Neuronal stem cell (in vitro differentiated cells): ENCODE data around the gene OGT.

Source experiments
- DNase-seq: peaks from one replicate; pipeline ENCODE4 v3.0.0-alpha.2; 2013; ENCODE audit warnings: low spot score
- H2AFZ ChIP-seq: one replicate; pipeline ENCODE4 v1.6.1; 2013; ENCODE audit warnings: mild to moderate bottlenecking, low read length, inconsistent platforms
- H2AK5ac ChIP-seq: 2 replicates; pipeline ENCODE4 v1.6.1; 2013; ENCODE audit warnings: low read depth, mild to moderate bottlenecking, inconsistent platforms, low read length, moderate library complexity, mixed read lengths
- H2BK120ac ChIP-seq: 2 replicates; pipeline ENCODE4 v1.6.1; 2013; ENCODE audit warnings: low read depth, mild to moderate bottlenecking, inconsistent platforms, low read length, moderate library complexity, mixed read lengths
- H2BK12ac ChIP-seq: one replicate; pipeline ENCODE4 v1.6.1; 2013; ENCODE audit warnings: low read length, inconsistent platforms
- H2BK15ac ChIP-seq: 2 replicates; pipeline ENCODE4 v1.6.1; 2013; ENCODE audit warnings: mild to moderate bottlenecking, low read length, inconsistent platforms, mixed read lengths
- H2BK5ac ChIP-seq: one replicate; pipeline ENCODE4 v1.6.1; 2013; ENCODE audit warnings: inconsistent platforms, mild to moderate bottlenecking, low read length, moderate library complexity
- H3K14ac ChIP-seq: one replicate; pipeline ENCODE4 v1.6.1; 2013; ENCODE audit warnings: low read length, inconsistent platforms
- H3K18ac ChIP-seq: 2 replicates; pipeline ENCODE4 v1.6.1; 2013; ENCODE audit warnings: low read length, inconsistent platforms
- H3K23ac ChIP-seq: 2 replicates; pipeline ENCODE4 v1.6.1; 2013; ENCODE audit warnings: low read depth, mild to moderate bottlenecking, mixed read lengths, low read length, inconsistent platforms; ENCODE audit not compliant: poor library complexity
- H3K27ac ChIP-seq: replicated peaks from 3 replicates; pipeline ENCODE4 v1.5.1; 2013; ENCODE audit warnings: low read length, inconsistent platforms
- H3K27me3 ChIP-seq, 3 experiments: 2 replicates each; pipeline ENCODE4 v1.6.1; 2013; ENCODE audit warnings: low read length in 3 of 3, mild to moderate bottlenecking in 2 of 3, inconsistent platforms in 1 of 3, low read depth in 1 of 3, mixed read lengths in 1 of 3, moderate library complexity in 1 of 3; ENCODE audit not compliant: control insufficient read depth in 3 of 3, insufficient read depth in 3 of 3
- H3K36me3 ChIP-seq, 2 donors: replicated peaks in 1 of 2; 2 replicates each; pipeline ENCODE4 v1.6.1; 2013; ENCODE audit warnings: low read length in 2 of 2; ENCODE audit not compliant: control insufficient read depth in 2 of 2, insufficient read depth in 2 of 2
- H3K4ac ChIP-seq: 2 replicates; pipeline ENCODE4 v1.6.1; 2013; ENCODE audit warnings: inconsistent platforms, mild to moderate bottlenecking, low read length, moderate library complexity
- H3K4me1 ChIP-seq, 2 donors: 1 replicate in 1 of 2; 2 replicates in 1 of 2; pipeline ENCODE4 v1.6.1; 2013; ENCODE audit warnings: low read length in 2 of 2, low read depth in 1 of 2; ENCODE audit not compliant: control insufficient read depth in 2 of 2, insufficient read depth in 1 of 2
- H3K4me2 ChIP-seq: one replicate; pipeline ENCODE4 v1.6.1; 2013; ENCODE audit warnings: mild to moderate bottlenecking, low read length, inconsistent platforms; ENCODE audit not compliant: insufficient read depth, poor library complexity, severe bottlenecking
- H3K4me3 ChIP-seq, 2 donors: 2 replicates each; pipeline ENCODE4 v1.5.1; 2013; ENCODE audit warnings: low read length in 2 of 2, mild to moderate bottlenecking in 2 of 2, inconsistent platforms in 1 of 2, moderate library complexity in 1 of 2
- H3K79me1 ChIP-seq: one replicate; pipeline ENCODE4 v1.6.1; 2013; ENCODE audit warnings: low read depth, mild to moderate bottlenecking, inconsistent platforms, low read length, moderate library complexity
- H3K9ac ChIP-seq: one replicate; pipeline ENCODE4 v1.6.1; 2013; ENCODE audit warnings: mild to moderate bottlenecking, low read depth, low read length, inconsistent platforms; ENCODE audit not compliant: poor library complexity
- H3K9me3 ChIP-seq, 2 donors: replicated peaks in 1 of 2; 2 replicates each; pipeline versions ENCODE3 to v1.6.1; 2013; ENCODE audit warnings: low read length in 2 of 2, mild to moderate bottlenecking in 2 of 2, inconsistent platforms in 1 of 2, low read depth in 1 of 2, mixed read lengths in 1 of 2, moderate library complexity in 1 of 2; ENCODE audit not compliant: control insufficient read depth in 2 of 2, insufficient read depth in 1 of 2
- H4K8ac ChIP-seq: one replicate; pipeline ENCODE4 v1.6.1; 2013; ENCODE audit warnings: low read depth, mild to moderate bottlenecking, inconsistent platforms, low read length, moderate library complexity
- H4K91ac ChIP-seq: one replicate; pipeline ENCODE4 v1.6.1; 2013; ENCODE audit warnings: low read length, low read depth, mild to moderate bottlenecking, inconsistent platforms; ENCODE audit not compliant: poor library complexity
- WGBS, 2 donors: extraction: QIAGEN DNeasy Blood & Tissue Kit; methylation state at CpG; one replicate each; pipeline ENCODE4 v1.1.7; 2013; ENCODE audit warnings: missing lambda C conversion rate in 2 of 2, mixed read lengths in 1 of 2; ENCODE audit not compliant: insufficient read length in 2 of 2, insufficient replicate concordance in 1 of 2; ENCODE audit errors: extremely low coverage in 2 of 2; 5-methylcytosine and 5-hydroxymethylcytosine counted together

Gene OGT

DNA sequence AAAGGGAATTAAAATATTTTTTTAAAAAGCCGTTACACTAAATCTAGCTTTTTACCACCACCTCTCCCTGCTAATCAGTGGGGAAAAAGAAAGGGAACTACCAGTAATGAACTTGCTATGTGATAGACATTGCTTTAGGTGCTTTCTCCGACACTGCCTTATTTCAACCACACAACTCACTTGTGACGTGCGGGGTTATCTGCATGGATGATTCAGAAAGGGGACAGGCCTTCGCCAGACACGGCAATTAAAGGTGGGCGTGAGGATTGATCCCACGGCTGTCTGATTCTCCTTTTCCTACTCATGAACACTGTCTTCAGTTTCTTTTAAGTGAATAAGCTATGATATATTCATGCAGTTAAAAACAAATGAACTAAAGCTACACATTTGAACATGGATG lies 86.3 kb downstream of the OGT start:
- H3K4ac ChIP-seq: no peak overlapping the region
- no peaks in the 10 kb centered on the region for H3K79me1 ChIP-seq
- H3K9me3 ChIP-seq: no peaks in the 10 kb centered on the region
- DNase-seq: no peak
- WGBS, 2 donors: no CpG with 5 or more reads among the region's 8 CpGs
- H3K9ac ChIP-seq: no peak overlapping the region
- no peak overlapping the region for H3K4me3 ChIP-seq
- no peak overlapping the region for H3K18ac ChIP-seq
- H3K27me3 ChIP-seq: peaks cover 0 to 7% (median 0%) of the 10 kb centered on the region in 3 experiments
- no peaks in the 10 kb centered on the region for H3K4me1 ChIP-seq
- H2AFZ ChIP-seq: no peak overlapping the region
- H2BK12ac ChIP-seq: no peak overlapping the region
- H2BK15ac ChIP-seq: no peak overlapping the region
- no peak overlapping the region for H4K8ac ChIP-seq
- no peak overlapping the region for H2BK120ac ChIP-seq
- no peak overlapping the region for H2AK5ac ChIP-seq
- no peak overlapping the region for H3K14ac ChIP-seq
- H2BK5ac ChIP-seq: no peak overlapping the region
- H3K36me3 ChIP-seq: no peaks in the 10 kb centered on the region
- H4K91ac ChIP-seq: no peak overlapping the region
- H3K27ac ChIP-seq: no peak overlapping the region
- no peak overlapping the region for H3K23ac ChIP-seq
- H3K4me2 ChIP-seq: no peak overlapping the region

- Histone ChIP-seq H3K18ac (no peak overlapping the region), H2BK15ac (no peak overlapping the region), H2AK5ac (no peak overlapping the region), H3K4me2 (no peak overlapping the region), H3K23ac (no peak overlapping the region), H3K9ac (no peak overlapping the region), H3K4me3 (no peak overlapping the region), H3K27ac (no peak overlapping the region), H4K91ac (no peak overlapping the region), H2BK5ac (no peak overlapping the region), H3K27me3 (peaks cover 0 to 7% (median 0%) of the 10 kb centered on the region in 3 experiments), H2AFZ (no peak overlapping the region), H3K4me1 (no peaks in the 10 kb centered on the region), H3K4ac (no peak overlapping the region), H3K14ac (no peak overlapping the region), H2BK12ac (no peak overlapping the region), H4K8ac (no peak overlapping the region), H3K79me1 (no peaks in the 10 kb centered on the region), H2BK120ac (no peak overlapping the region), H3K9me3 (no peaks in the 10 kb centered on the region), H3K36me3 (no peaks in the 10 kb centered on the region)
- no peak for DNase-seq
- WGBS, 2 donors: no CpG with 5 or more reads among the region's 1 CpG
These were observed 87.1 kb downstream of the OGT start for GRCh38 chrX:71619986-71620385.

DNA sequence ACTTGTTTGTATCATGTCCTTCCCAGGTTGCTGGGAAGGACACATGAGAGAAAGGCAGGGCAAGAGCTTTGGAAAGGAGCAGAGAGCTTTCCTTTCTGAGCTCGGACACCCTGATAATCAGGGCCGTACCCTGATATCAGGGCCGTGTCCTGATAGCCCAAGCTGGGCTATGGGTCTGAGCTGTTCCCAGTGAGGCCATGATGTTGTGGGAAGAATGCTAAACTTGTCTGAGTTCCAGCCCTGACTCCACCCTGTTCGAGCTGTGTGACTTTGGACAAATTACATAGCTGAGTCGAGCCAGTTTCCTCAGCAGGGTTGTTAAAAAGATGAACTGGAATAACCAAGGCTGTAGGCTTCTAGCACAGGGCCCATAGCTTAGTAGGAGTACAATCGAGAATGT lies 88.7 kb downstream of the OGT start:
- no CpG with 5 or more reads among the region's 6 CpGs for WGBS, 2 donors
- peaks cover 0 to 7% (median 0%) of the 10 kb centered on the region in 3 experiments for H3K27me3 ChIP-seq
- H3K18ac ChIP-seq: no peak overlapping the region
- H3K27ac ChIP-seq: no peak overlapping the region
- no peaks in the 10 kb centered on the region for H3K4me1 ChIP-seq
- H2BK12ac ChIP-seq: no peak overlapping the region
- H3K14ac ChIP-seq: no peak overlapping the region
- H3K9me3 ChIP-seq: no peaks in the 10 kb centered on the region
- no peak overlapping the region for H3K4me3 ChIP-seq
- no peaks in the 10 kb centered on the region for H3K36me3 ChIP-seq
- no peak overlapping the region for H2BK15ac ChIP-seq
- H2AK5ac ChIP-seq: no peak overlapping the region
- H3K9ac ChIP-seq: no peak overlapping the region
- H3K4me2 ChIP-seq: no peak overlapping the region
- no peak overlapping the region for H2AFZ ChIP-seq
- no peak overlapping the region for H4K91ac ChIP-seq
- H3K79me1 ChIP-seq: no peaks in the 10 kb centered on the region
- no peak for DNase-seq
- no peak overlapping the region for H2BK5ac ChIP-seq
- no peak overlapping the region for H4K8ac ChIP-seq
- H2BK120ac ChIP-seq: no peak overlapping the region
- H3K4ac ChIP-seq: no peak overlapping the region
- no peak overlapping the region for H3K23ac ChIP-seq

GRCh38 chrX:71622032-71622575 lies 89.2 kb downstream of the OGT start:
- H3K27ac ChIP-seq: no peak overlapping the region

More at GRCh38 chrX:71622032-71622575, 89.2 kb downstream of the OGT start:
- H2BK15ac ChIP-seq: no peak overlapping the region
- H3K18ac ChIP-seq: no peak overlapping the region
- H2BK5ac ChIP-seq: no peak overlapping the region
- no peak overlapping the region for H2BK12ac ChIP-seq
- H3K36me3 ChIP-seq: no peaks in the 10 kb centered on the region
- H2BK120ac ChIP-seq: no peak overlapping the region
- H3K79me1 ChIP-seq: no peaks in the 10 kb centered on the region
- no peaks in the 10 kb centered on the region for H3K4me1 ChIP-seq
- no peak overlapping the region for H3K9ac ChIP-seq
- H4K91ac ChIP-seq: no peak overlapping the region
- H3K14ac ChIP-seq: no peak overlapping the region
- no peak overlapping the region for H4K8ac ChIP-seq
- H3K4me2 ChIP-seq: no peak overlapping the region
- H2AFZ ChIP-seq: peak overlapping the region; percentile 92
- no peaks in the 10 kb centered on the region for H3K9me3 ChIP-seq
- no peak overlapping the region for H2AK5ac ChIP-seq
- no peak for DNase-seq
- H3K23ac ChIP-seq: no peak overlapping the region
- H3K27me3 ChIP-seq: peaks cover 0 to 7% (median 0%) of the 10 kb centered on the region in 3 experiments
- H3K4me3 ChIP-seq: no peak overlapping the region
- H3K4ac ChIP-seq: no peak overlapping the region
- WGBS, 2 donors: no CpG with 5 or more reads among the region's 9 CpGs
